GM10847 (cell line): ENCODE results near the gene NCKAP5.

Source experiments
- POLR2A ChIP-seq: IDR thresholded peaks from 2 replicates; pipeline ENCODE4 v1.6.1; 2011; ENCODE audit not compliant: insufficient read length; ENCODE audit errors: extremely low read depth

The NCKAP5 gene

DNA sequence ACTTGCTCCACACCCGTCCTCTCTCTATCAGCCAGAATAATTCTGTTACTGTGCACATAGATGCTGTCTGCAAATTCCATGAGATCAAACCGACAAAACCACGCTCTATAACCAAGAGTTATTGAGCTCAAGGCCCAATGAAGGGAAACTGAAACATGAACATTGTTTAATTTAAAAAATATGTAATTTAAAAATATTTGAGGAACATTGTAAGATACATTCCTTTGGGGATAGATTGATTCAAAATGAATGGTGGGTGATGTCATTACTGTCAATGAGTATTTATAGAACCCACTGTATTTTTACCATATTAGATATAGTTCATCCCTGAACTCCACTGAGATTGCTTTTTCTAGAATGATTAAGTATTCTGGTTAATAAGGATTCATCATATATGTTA lies 50.4 kb downstream of the NCKAP5 start:
- TF ChIP-seq POLR2A, result no peak

DNA sequence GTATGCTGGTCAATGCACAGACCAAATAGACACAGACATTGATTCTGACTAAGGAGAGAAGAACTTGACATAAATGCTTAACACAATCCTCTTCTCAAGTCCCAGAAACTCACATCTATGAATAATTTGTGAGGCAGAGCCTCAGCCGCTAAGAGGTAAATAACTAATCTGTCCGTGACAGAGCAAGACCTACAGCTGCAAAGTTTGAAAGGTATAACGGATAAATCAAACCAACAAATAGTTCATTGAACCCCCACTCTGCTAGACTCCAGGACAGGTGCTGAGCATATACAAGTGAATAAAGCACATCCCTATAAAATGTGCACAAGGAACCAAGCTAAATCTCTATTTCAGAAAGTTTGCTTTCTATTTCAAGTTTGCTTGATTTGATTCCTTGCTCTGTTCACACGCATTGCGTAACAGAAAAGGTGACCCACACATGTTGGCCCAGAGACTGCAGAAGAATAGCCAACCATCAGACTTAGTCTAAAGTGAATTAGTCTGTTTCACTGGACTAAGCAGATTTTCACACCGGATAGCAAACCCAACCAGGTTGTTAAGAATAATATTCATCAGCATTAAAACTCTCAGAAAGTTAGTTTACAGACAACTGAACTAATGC lies 51.7 kb downstream of the NCKAP5 start:
- TF ChIP-seq POLR2A, result no peak

DNA sequence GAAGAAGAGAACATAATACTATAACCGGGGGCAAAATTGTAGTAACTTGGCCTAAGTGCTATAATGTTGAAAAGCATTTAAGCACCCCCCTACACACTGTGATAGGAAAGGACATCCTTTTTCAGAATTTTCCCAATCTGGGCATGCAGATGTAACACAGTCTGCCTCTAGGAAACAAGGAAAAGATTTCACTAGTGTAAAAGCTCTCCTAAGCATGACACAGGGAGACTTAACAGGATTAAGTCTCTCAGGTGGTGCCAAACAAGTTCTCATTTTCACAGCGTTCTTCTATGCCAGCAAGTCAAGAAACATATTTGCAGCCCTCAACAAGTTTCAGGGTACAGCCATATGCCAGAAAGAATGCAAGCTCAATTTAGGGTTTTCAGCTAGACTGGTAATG lies 53.0 kb downstream of the NCKAP5 start:
- no peak for TF ChIP-seq POLR2A

DNA sequence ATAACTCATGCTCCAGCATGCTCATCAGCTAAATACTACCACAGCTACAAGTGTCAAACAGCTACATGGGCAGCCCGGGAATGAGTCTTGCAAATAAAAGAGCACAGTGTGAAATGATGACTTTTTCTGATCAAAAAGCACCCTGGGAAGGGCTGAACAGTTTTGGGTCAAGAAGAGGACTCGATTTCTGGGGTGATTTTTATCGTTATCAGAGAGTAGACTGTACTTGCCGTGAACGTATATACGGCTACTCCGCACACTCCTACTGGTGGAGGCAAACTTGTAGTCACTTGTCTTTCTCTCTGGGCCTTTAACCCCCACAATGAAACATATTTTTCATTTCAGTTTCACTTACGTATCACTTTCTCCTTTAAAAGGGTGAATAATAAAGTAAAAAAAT lies 54.4 kb downstream of the NCKAP5 start:
- TF ChIP-seq POLR2A, result no peak

DNA sequence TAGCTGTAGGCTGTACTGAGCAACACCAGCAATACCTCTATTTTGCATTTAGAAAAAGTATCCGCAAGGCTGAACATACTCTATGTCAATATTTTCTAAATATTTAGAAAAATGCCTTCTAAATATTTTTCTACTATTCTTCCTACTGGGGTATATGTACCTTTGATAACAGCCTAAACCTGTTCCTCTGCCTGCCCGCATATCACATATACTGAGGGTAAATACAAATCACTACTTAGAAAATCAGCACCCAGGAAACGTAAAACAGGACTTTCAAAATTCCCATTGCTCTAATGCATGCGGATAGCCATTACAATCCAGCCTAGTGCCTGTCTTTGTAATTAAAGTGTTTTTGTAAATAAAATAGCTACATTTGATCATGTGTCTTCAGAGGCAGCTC lies 56.1 kb downstream of the NCKAP5 start:
- no peak for TF ChIP-seq POLR2A

DNA sequence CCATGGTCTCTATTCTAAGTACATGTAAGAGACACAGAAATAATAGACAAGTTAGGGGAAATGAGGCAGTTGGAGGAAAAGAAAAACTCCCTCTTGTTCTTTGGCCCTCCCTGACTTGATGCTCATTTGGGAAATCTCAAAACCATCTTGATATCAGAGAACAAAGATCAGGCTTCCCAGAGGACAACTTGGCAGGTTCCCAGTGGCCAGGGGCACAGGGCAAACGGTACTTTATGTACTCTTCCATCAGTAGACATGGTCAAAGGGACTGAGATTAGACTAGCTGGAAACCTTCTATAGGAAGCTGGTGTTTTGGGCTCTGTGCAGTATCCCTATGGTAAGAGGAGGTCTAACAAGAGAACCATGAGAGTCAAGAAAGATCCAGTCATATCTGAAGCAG lies 56.6 kb downstream of the NCKAP5 start:
- no peak for TF ChIP-seq POLR2A

DNA sequence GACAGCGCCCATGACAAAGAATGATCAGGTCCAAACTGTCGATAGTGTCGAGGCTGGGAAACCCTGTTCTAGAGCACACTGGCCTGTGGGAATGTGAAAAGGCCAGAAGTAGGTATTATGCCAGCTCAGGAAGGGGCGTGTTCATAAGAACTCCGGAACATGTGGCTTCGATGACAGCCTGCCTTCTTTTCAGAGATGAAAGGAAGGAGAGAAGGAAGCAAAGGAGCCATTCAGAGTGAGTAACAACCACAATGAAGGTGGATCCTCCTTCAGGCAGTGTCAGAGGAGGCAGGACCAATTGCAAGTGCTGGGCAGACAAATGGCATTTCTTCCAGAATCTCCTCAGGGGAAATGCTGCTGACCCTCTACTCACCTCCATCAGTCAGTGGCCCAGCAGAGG lies 58.5 kb downstream of the NCKAP5 start:
- TF ChIP-seq POLR2A, result no peak

DNA sequence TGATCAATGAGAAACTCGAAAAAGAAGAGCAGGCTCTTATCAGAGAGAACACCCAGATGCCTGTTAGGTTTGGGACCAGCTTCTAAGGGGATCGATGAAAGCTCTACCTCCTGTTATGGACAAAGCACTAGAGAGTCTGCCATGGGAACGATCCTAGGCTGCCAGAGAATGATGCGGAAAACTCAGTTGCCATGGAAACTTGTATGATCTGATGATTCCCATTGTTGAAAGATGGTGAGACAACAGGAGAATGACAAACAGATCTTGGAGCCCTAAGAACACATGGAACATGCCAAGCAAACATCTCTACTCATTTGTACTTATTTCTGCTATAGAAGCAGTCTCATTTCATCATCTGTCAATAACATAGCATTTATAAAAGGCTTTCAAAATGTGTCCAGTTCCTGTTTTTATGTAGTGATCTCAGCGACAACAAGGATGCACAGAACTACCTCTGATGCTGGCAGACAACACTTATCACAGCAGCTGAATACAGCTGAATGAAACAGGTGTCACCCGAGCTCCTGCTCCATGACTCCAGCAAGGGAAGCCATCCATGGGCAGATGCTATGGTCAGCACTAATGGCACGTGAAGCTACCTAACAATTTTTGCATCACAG lies 59.6 kb downstream of the NCKAP5 start:
- no peak for TF ChIP-seq POLR2A

DNA sequence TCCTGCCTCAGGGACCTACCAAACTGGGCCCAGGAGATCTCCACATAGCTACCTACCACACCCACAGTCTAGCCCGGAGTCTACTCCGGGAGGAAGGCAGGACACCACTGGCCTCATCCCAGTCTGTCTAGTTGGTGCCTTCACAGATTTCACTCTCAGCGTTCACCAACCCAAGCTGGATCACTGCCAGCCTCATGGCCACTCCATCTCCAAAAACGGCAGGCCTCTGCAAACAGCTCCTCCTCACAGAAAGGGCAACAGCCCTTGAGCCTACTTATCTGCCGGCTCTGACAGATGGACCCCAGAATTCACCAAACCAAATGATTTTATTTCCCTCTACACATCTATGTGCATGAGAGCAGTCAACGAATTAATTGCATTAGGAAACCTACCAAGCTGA lies 61.3 kb downstream of the NCKAP5 start:
- no peak for TF ChIP-seq POLR2A

DNA sequence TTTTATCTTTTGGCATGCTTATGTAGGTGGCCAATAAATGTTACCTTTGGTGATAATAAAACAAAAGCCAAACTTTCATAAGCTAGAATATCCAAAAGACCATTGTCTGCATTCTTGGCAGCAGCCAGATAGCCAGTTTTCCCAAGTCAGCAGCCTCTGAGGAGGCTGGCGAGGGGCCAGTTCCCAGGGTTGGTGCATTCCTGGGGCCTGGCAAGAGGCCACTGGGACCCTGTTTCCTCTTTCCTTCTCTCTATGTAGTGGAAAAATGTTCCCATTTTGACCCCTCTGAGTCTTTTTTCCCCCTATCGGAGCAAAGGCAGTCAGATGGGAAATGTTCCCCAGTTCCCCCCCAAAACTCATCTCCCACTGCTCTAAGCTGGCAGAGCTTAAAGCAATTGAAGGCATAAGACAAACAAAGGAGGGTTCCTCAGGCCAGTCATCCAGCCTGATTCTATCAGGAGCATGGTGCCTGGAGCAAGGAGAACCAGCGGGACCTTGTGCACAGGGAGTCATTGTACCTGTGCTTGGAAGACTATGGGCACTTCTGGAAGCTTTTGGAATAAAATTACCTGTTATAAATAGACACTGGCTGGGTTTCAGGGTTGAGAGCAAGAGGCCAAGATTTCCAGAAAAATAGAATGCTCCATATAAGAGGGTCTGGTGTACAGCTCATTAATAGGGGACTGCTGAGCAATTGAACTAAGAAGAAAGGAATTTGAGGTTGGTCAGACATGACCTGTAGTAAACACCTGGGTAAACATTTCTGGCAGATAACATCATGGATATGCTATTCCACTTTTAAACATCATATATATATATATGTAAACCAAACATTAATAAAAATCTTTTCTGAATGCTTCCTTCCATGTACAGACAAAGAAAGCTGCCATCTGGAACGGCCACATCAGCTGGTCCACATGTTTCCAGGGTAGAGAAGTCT lies 63.4 kb downstream of the NCKAP5 start:
- TF ChIP-seq POLR2A, result no peak

DNA sequence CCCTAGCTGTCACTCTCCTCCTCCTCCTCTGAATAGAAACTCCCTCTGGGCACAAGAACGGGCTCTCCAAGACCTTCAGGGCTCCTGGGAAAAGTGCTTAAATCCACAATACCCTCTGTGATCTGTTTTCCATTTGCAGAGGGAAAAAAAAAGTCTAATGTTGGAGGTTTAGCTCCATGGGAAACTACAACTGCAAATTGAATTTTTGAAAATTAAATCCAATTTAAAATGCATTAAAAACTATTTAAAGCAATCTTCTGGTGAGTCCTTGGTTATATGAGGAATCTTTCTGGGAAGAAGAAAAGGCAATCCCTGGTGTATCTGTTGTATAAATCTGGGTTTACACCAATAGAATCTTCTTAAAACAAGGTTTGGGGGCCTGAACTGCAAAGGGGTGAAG lies 64.3 kb downstream of the NCKAP5 start:
- no peak for TF ChIP-seq POLR2A

DNA sequence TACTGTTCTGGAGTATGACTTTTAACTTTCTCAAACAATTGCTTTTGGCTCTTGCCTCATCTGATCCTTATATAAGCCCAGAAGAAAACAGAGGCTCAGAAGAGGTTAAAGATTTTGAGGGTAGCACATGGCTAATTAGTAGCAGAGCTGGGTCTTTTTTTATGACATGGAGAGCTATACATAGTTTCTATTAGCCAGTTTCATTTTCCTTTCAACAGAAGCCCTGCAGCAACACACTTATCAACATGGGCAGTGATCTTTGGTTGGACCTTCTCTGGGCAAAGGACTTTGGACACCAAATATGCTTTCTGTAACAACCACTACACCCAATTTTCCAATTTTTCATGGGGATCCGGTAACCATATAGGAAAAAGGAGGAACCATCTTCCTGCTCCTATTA lies 64.9 kb downstream of the NCKAP5 start:
- TF ChIP-seq POLR2A, result no peak

DNA sequence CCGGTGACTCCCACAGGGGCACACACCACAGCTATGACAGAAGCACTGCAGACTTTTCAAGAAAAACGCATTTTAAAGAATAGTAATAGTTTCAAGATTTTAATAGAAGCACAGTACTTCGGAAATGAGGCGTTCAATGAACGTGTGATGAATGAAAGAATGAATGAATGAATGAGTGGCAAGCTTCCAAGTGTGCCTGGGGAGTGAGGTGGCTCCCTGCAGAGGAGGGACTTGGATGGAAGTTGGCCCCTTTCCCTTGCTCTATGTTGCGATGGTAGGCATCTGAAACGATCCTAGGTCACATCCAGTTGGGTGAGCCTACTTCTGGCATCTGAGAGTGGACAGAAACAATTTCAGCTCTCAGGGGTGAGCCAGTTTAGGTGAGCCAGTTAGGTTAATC lies 65.6 kb downstream of the NCKAP5 start:
- no peak for TF ChIP-seq POLR2A

DNA sequence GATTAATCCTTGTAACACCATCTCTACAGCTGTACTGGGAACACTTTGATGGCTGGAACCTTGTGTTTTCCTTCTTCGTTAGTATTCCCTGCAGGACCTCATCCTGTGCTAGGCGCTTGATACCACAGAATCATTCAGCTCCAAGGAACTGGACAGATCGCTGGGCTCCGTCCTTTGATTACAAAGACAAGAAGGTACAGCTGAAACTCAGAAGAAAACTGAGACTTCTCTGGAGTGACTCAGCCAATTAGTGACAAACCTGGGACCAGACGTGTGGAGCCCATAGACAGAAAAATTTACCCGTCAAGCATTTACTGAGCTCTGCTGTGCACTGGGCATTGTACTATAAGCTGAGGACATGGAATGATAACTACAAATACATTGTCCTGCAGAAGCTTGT lies 67.3 kb downstream of the NCKAP5 start:
- TF ChIP-seq POLR2A, result no peak

DNA sequence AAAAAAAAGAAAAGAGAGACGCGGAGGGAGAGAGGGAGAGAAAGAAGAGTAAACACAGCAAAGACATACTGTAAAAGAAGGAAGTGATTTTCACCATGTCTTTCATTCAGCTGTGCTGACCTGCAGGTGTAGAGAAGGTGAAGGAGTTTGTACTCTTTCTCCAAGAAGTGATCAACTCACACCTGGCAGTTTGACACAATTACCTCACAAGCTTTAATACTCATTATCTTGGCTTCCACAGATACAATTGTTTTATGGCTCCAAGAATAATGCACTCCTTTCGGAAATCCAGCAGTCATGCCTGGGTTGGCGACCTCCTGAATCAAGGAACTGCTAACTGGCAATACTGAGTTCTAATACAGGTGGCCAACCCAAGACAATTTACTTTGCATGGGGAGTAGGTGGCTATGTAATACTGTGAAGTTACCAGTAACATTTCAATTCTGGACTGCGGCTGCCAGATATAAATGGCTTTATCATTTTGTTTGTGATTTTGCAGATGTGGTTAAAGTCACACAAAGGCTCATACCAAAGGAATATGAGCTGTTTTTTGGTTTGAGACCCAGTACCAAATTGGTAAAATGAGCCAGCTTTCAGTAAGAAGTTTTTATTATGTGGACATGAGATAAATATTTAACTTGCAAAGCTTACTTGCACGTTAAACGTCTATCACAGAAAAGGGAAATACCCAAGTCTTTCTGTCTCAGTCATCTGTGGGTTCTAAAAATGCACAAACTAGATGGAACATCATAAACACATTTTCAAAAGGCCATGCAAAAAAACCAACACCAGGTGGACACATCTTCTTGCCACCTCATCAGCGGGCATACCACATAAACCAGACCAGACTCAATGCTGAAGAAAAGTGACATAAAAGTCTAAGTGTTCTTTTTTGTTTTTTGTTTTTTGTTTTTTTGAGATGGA lies 69.3 kb downstream of the NCKAP5 start:
- TF ChIP-seq POLR2A, result no peak
